HepG2 (cell line): ENCODE results near the gene TMEM217. TPM values are rescaled to one million over a fixed set of nuclear protein-coding genes. Genes with fewer than 3 reads are reported as not detected.

Source experiments
- ARHGAP35 ChIP-seq: sonication (generic); formaldehyde crosslinking; IDR thresholded peaks from 2 replicates; pipeline ENCODE4 v1.9.0; 2022; ENCODE audit warnings: mild to moderate bottlenecking, inconsistent platforms, moderate library complexity, missing genetic modification reagents, borderline replicate concordance
- CENPT ChIP-seq: sonication (generic); formaldehyde crosslinking; IDR thresholded peaks from 2 replicates; pipeline ENCODE4 v1.8.0; 2022; ENCODE audit warnings: low read depth, mild to moderate bottlenecking, moderate library complexity, missing genetic modification reagents
- KDM1A ChIP-seq: IDR thresholded peaks from 2 replicates; pipeline ENCODE4 v1.6.1; 2016; ENCODE audit warnings: missing compliant biosample characterization
- MEIS2 ChIP-seq: sonication (generic); formaldehyde crosslinking; IDR thresholded peaks from 2 replicates; pipeline ENCODE4 v1.9.0; 2021; ENCODE audit warnings: mild to moderate bottlenecking, missing genetic modification reagents
- MIER2 ChIP-seq: IDR thresholded peaks from 2 replicates; pipeline ENCODE4 v1.6.1; 2016; ENCODE audit warnings: missing biosample characterization, missing genetic modification reagents
- RELA ChIP-seq: sonication (generic); formaldehyde crosslinking; IDR thresholded peaks from 2 replicates; pipeline ENCODE4 v1.4.0; 2020; ENCODE audit warnings: missing genetic modification reagents
- ZFP1 ChIP-seq: IDR thresholded peaks from 2 replicates; pipeline ENCODE4 v1.6.1; 2016
- ZFP62 ChIP-seq: sonication (generic); formaldehyde crosslinking; IDR thresholded peaks from 2 replicates; pipeline ENCODE4 v1.4.0; 2020; ENCODE audit warnings: missing genetic modification reagents
- ZNF224 ChIP-seq: sonication (generic); formaldehyde crosslinking; IDR thresholded peaks from 2 replicates; pipeline ENCODE4 v1.5.0; 2020; ENCODE audit warnings: mild to moderate bottlenecking, missing genetic modification reagents
- ZNF557 ChIP-seq: sonication (generic); formaldehyde crosslinking; IDR thresholded peaks from 2 replicates; pipeline ENCODE4 v1.4.0; 2020; ENCODE audit warnings: missing genetic modification reagents
- ZNF709 ChIP-seq: sonication (generic); formaldehyde crosslinking; IDR thresholded peaks from 2 replicates; pipeline ENCODE4 v1.5.0; 2020; ENCODE audit warnings: mild to moderate bottlenecking, missing genetic modification reagents
- polyA plus RNA-seq, 8 experiments: library from polyadenylated mRNA; depleted of rRNA in 3 of 8; stranded (reverse) in 7 of 8; unstranded in 1 of 8; fragments of >200 nt; fragmentation: Illumina TruSeq in 4 of 8; extraction: Trizol in 4 of 8; gene quantifications; 2 replicates each; pipeline versions ENCODE4 v1.2.1 to v1.2.3, GENCODE V29; 2011 to 2016; ENCODE audit warnings: low read depth in 4 of 8, missing spikeins in 1 of 8, mixed read lengths in 1 of 8; ENCODE audit not compliant: insufficient read depth in 1 of 8
- total RNA-seq, 5 experiments: library from RNA; depleted of rRNA; stranded (reverse); fragments of >200 nt; fragmentation: Illumina TruSeq; extraction: Trizol; gene quantifications; 2 replicates each; pipeline ENCODE4 v1.2.3, GENCODE V29; 2016; ENCODE audit warnings: low read depth in 1 of 5
- TF ChIP-seq, protein P1 (sequence below): sonication (generic); formaldehyde crosslinking; IDR thresholded peaks from 2 replicates; pipeline ENCODE4 v1.4.0; 2020; ENCODE audit warnings: missing genetic modification reagents, borderline replicate concordance
- TF ChIP-seq, protein P2 (sequence below): sonication (generic); formaldehyde crosslinking; IDR thresholded peaks from 2 replicates; pipeline ENCODE4 v1.5.1; 2020; ENCODE audit warnings: missing genetic modification reagents, mild to moderate bottlenecking, borderline replicate concordance
- TF ChIP-seq, protein P3 (sequence below): sonication (generic); formaldehyde crosslinking; IDR thresholded peaks from 2 replicates; pipeline ENCODE4 v1.4.0; 2020; ENCODE audit warnings: missing genetic modification reagents
- TF ChIP-seq, protein P4 (sequence below): sonication (generic); formaldehyde crosslinking; IDR thresholded peaks from 2 replicates; pipeline ENCODE4 v1.5.1; 2020; ENCODE audit warnings: missing genetic modification reagents, mild to moderate bottlenecking, borderline replicate concordance
- TF ChIP-seq, protein P5 (sequence below): sonication (generic); formaldehyde crosslinking; IDR thresholded peaks from 2 replicates; pipeline ENCODE4 v1.4.0; 2020; ENCODE audit warnings: mild to moderate bottlenecking, missing genetic modification reagents

The TMEM217 gene
- total and polyA plus RNA-seq, 2 of the 13 experiments (the other 11 are each of a cell fraction or from before 2014, with no cell fraction given), result 2.3 to 3.4 TPM

DNA sequence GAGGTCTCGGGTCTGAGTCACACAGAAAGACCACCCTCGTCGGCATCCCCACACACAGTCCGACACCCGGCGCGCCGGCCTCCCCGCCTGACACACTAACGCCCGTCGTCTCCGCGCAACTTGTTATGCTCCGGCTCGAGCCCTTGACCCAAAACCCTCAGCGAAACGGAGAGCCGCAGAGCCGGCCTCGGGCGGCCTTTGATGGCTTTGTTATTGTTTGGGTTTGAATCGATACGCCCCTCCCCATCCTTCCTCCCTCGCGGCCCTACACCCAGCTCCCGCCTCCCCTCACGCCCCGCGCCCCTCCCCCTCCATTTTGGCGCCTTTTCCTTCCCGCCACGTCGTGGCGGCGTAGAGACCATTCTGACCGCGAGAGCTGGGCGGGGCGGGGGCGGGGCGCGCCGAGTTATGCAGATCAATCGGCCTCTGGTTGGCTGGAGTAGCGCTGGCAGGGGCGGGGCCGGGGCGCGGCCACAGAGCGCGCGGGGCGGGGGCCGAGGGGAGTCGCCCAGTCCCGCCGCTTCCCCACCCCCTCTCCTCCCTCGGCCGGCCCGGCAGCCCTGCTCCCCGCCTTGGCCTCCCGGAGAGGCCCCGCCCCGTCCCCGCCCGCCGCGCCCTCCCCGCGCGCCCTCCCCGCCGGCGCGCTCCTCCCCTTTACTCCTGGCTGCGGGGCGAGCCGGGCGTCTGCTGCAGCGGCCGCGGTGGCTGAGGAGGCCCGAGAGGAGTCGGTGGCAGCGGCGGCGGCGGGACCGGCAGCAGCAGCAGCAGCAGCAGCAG lies 88.3 kb downstream of the TMEM217 start, which contains the start of gene PIM1 (continued):
- TF ChIP-seq, protein P1, sequence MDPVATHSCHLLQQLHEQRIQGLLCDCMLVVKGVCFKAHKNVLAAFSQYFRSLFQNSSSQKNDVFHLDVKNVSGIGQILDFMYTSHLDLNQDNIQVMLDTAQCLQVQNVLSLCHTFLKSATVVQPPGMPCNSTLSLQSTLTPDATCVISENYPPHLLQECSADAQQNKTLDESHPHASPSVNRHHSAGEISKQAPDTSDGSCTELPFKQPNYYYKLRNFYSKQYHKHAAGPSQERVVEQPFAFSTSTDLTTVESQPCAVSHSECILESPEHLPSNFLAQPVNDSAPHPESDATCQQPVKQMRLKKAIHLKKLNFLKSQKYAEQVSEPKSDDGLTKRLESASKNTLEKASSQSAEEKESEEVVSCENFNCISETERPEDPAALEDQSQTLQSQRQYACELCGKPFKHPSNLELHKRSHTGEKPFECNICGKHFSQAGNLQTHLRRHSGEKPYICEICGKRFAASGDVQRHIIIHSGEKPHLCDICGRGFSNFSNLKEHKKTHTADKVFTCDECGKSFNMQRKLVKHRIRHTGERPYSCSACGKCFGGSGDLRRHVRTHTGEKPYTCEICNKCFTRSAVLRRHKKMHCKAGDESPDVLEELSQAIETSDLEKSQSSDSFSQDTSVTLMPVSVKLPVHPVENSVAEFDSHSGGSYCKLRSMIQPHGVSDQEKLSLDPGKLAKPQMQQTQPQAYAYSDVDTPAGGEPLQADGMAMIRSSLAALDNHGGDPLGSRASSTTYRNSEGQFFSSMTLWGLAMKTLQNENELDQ (CRISPR knock-in tag), result no peak
- TF ChIP-seq ZFP1 (CRISPR knock-in tag), result peak; percentile 71; the same call in 1 of the 2 replicates
- no peak; the same call in 1 of the 2 replicates for TF ChIP-seq MIER2 (CRISPR knock-in tag)
- TF ChIP-seq CENPT (CRISPR knock-in tag), result no peak
- TF ChIP-seq ZNF557 (CRISPR knock-in tag), result peak; percentile 84; the same call in 1 of the 2 replicates
- 0 out of 2 replicates have a peak, but pooled peaks have one; percentile 88 for TF ChIP-seq ZNF224 (CRISPR knock-in tag)
- TF ChIP-seq, protein P2, sequence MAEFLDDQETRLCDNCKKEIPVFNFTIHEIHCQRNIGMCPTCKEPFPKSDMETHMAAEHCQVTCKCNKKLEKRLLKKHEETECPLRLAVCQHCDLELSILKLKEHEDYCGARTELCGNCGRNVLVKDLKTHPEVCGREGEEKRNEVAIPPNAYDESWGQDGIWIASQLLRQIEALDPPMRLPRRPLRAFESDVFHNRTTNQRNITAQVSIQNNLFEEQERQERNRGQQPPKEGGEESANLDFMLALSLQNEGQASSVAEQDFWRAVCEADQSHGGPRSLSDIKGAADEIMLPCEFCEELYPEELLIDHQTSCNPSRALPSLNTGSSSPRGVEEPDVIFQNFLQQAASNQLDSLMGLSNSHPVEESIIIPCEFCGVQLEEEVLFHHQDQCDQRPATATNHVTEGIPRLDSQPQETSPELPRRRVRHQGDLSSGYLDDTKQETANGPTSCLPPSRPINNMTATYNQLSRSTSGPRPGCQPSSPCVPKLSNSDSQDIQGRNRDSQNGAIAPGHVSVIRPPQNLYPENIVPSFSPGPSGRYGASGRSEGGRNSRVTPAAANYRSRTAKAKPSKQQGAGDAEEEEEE, result no peak
- TF ChIP-seq, protein P3, sequence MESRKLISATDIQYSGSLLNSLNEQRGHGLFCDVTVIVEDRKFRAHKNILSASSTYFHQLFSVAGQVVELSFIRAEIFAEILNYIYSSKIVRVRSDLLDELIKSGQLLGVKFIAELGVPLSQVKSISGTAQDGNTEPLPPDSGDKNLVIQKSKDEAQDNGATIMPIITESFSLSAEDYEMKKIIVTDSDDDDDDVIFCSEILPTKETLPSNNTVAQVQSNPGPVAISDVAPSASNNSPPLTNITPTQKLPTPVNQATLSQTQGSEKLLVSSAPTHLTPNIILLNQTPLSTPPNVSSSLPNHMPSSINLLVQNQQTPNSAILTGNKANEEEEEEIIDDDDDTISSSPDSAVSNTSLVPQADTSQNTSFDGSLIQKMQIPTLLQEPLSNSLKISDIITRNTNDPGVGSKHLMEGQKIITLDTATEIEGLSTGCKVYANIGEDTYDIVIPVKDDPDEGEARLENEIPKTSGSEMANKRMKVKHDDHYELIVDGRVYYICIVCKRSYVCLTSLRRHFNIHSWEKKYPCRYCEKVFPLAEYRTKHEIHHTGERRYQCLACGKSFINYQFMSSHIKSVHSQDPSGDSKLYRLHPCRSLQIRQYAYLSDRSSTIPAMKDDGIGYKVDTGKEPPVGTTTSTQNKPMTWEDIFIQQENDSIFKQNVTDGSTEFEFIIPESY, result peak; percentile 65; the same call in 1 of the 2 replicates
- peak; percentile 85 for TF ChIP-seq MEIS2 (CRISPR knock-in tag)
- TF ChIP-seq, protein P4, sequence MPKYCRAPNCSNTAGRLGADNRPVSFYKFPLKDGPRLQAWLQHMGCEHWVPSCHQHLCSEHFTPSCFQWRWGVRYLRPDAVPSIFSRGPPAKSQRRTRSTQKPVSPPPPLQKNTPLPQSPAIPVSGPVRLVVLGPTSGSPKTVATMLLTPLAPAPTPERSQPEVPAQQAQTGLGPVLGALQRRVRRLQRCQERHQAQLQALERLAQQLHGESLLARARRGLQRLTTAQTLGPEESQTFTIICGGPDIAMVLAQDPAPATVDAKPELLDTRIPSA (CRISPR knock-in tag), result peak; percentile 92; the same call in 1 of the 2 replicates
- TF ChIP-seq ARHGAP35, result no peak; the same call in 1 of the 2 replicates
- no peak for TF ChIP-seq RELA (CRISPR knock-in tag)
- TF ChIP-seq KDM1A (CRISPR knock-in tag), result 0 out of 2 replicates have a peak, but pooled peaks have one; percentile 38
- TF ChIP-seq, protein P5, sequence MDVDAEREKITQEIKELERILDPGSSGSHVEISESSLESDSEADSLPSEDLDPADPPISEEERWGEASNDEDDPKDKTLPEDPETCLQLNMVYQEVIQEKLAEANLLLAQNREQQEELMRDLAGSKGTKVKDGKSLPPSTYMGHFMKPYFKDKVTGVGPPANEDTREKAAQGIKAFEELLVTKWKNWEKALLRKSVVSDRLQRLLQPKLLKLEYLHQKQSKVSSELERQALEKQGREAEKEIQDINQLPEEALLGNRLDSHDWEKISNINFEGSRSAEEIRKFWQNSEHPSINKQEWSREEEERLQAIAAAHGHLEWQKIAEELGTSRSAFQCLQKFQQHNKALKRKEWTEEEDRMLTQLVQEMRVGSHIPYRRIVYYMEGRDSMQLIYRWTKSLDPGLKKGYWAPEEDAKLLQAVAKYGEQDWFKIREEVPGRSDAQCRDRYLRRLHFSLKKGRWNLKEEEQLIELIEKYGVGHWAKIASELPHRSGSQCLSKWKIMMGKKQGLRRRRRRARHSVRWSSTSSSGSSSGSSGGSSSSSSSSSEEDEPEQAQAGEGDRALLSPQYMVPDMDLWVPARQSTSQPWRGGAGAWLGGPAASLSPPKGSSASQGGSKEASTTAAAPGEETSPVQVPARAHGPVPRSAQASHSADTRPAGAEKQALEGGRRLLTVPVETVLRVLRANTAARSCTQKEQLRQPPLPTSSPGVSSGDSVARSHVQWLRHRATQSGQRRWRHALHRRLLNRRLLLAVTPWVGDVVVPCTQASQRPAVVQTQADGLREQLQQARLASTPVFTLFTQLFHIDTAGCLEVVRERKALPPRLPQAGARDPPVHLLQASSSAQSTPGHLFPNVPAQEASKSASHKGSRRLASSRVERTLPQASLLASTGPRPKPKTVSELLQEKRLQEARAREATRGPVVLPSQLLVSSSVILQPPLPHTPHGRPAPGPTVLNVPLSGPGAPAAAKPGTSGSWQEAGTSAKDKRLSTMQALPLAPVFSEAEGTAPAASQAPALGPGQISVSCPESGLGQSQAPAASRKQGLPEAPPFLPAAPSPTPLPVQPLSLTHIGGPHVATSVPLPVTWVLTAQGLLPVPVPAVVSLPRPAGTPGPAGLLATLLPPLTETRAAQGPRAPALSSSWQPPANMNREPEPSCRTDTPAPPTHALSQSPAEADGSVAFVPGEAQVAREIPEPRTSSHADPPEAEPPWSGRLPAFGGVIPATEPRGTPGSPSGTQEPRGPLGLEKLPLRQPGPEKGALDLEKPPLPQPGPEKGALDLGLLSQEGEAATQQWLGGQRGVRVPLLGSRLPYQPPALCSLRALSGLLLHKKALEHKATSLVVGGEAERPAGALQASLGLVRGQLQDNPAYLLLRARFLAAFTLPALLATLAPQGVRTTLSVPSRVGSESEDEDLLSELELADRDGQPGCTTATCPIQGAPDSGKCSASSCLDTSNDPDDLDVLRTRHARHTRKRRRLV, result peak; percentile 93
- TF ChIP-seq ZFP62 (CRISPR knock-in tag), result no peak
- peak; percentile 59 for TF ChIP-seq ZNF709 (CRISPR knock-in tag)
